ENCODE data around the gene TRMT61B.

- no peak for TF ChIP-seq CTCF (IDR thresholded peaks at IDR 0.05)
- no peak for TF ChIP-seq POLR2A (IDR thresholded peaks at IDR 0.05)
- no peak for TF ChIP-seq POLR2AphosphoS5 (IDR thresholded peaks at IDR 0.05)
Observed at GRCh38 chr2:28835781-28836180, 34.3 kb downstream of the TRMT61B start.
